Measurements from ENCODE around the gene SHROOM1.

SHROOM1 gene

GRCh38 chr5:132787076-132787475, 43.4 kb downstream of the SHROOM1 start:
- H3K79me2 ChIP-seq (ENCODE audit: control insufficient read depth, insufficient read depth, low read length), result no peaks in the 10 kb centered on the region
- H3K4me2 ChIP-seq (ENCODE audit: low read length), result no peak overlapping the region
- H3K4me1 ChIP-seq (ENCODE audit: control insufficient read depth, low read depth, low read length), result no peaks in the 10 kb centered on the region
- no peaks in the 10 kb centered on the region for H3K36me3 ChIP-seq (ENCODE audit: control insufficient read depth, insufficient read depth, low read length)
- no peak overlapping the region for H3K23ac ChIP-seq (ENCODE audit: low read length)
- H2BK5ac ChIP-seq (ENCODE audit: low read length), result no peak overlapping the region
- H3K18ac ChIP-seq (ENCODE audit: low read length), result no peak overlapping the region
- no peak overlapping the region for H2BK15ac ChIP-seq (replicated peaks; ENCODE audit: low read depth)
- H3K27ac ChIP-seq (ENCODE audit: low read depth, low read length), result no peak overlapping the region
- no peak for DNase-seq
- no peak overlapping the region for H3K4me3 ChIP-seq (ENCODE audit: low read length)
- no peaks in the 10 kb centered on the region for H3K79me1 ChIP-seq (ENCODE audit: low read length)
- no CpG with 5 or more reads among the region's 1 CpG for WGBS (ENCODE audit: extremely low coverage, insufficient coverage, low lambda C conversion rate)
- H3K9ac ChIP-seq (ENCODE audit: low read length), result no peak overlapping the region
- no peak overlapping the region for H3K56ac ChIP-seq (ENCODE audit: low read length)
- no peaks in the 10 kb centered on the region for H3K27me3 ChIP-seq (ENCODE audit: insufficient read depth, low read length, poor library complexity)
- no peak overlapping the region for H2BK120ac ChIP-seq (ENCODE audit: low read depth, low read length)
- H4K5ac ChIP-seq (ENCODE audit: low read length), result no peak overlapping the region
- no peak overlapping the region for H3K4ac ChIP-seq (ENCODE audit: low read depth, low read length)
- no peak overlapping the region for H2AK5ac ChIP-seq (ENCODE audit: low read length)
- H4K8ac ChIP-seq (ENCODE audit: low read depth, low read length), result no peak overlapping the region

GRCh38 chr5:132785864-132786263, 44.6 kb downstream of the SHROOM1 start:
- H3K79me2 ChIP-seq (ENCODE audit: control insufficient read depth, insufficient read depth, low read length), result no peaks in the 10 kb centered on the region
- H3K27ac ChIP-seq (ENCODE audit: low read depth, low read length), result no peak overlapping the region
- no peak overlapping the region for H3K4ac ChIP-seq (ENCODE audit: low read depth, low read length)
- no peaks in the 10 kb centered on the region for H3K4me1 ChIP-seq (ENCODE audit: control insufficient read depth, low read depth, low read length)
- H3K4me3 ChIP-seq (ENCODE audit: low read length), result no peak overlapping the region
- no peak overlapping the region for H3K9ac ChIP-seq (ENCODE audit: low read length)
- H2BK5ac ChIP-seq (ENCODE audit: low read length), result no peak overlapping the region
- no peak overlapping the region for H3K56ac ChIP-seq (ENCODE audit: low read length)
- no peak overlapping the region for H2BK120ac ChIP-seq (ENCODE audit: low read depth, low read length)
- WGBS (ENCODE audit: extremely low coverage, insufficient coverage, low lambda C conversion rate), result no CpG with 5 or more reads among the region's 4 CpGs
- no peak overlapping the region for H3K23ac ChIP-seq (ENCODE audit: low read length)
- H2BK15ac ChIP-seq (replicated peaks; ENCODE audit: low read depth), result no peak overlapping the region
- H3K36me3 ChIP-seq (ENCODE audit: control insufficient read depth, insufficient read depth, low read length), result no peaks in the 10 kb centered on the region
- no peak overlapping the region for H4K8ac ChIP-seq (ENCODE audit: low read depth, low read length)
- no peak overlapping the region for H2AK5ac ChIP-seq (ENCODE audit: low read length)
- no peak for DNase-seq
- H4K5ac ChIP-seq (ENCODE audit: low read length), result no peak overlapping the region
- no peak overlapping the region for H3K18ac ChIP-seq (ENCODE audit: low read length)
- H3K4me2 ChIP-seq (ENCODE audit: low read length), result no peak overlapping the region
- no peaks in the 10 kb centered on the region for H3K27me3 ChIP-seq (ENCODE audit: insufficient read depth, low read length, poor library complexity)
- H3K79me1 ChIP-seq (ENCODE audit: low read length), result no peaks in the 10 kb centered on the region

DNA sequence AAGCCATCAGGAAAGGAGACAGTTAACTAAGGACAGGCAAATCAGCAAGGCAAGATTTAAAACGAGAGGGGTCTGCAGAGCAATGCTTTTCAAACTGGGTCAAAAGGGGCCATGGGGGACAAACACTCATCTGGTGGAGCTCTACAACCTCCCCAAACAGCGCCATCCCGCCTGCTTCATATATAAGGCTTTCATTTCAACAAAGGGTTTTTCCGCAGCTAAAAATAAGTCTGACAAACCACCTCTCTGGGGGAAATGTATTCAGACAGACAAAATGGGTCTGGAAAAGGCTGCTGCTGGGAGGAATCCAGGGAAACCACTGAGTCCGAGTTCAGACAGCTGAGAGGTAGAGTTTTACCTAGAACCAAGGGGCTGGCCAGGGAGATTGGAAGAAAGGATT, 45.1 kb downstream of the SHROOM1 start:
- Histone ChIP-seq H2BK15ac (replicated peaks; ENCODE audit: low read depth) (no peak overlapping the region), H4K5ac (ENCODE audit: low read length) (no peak overlapping the region), H3K56ac (ENCODE audit: low read length) (no peak overlapping the region), H2BK120ac (ENCODE audit: low read depth, low read length) (no peak overlapping the region), H3K79me1 (ENCODE audit: low read length) (no peaks in the 10 kb centered on the region), H3K18ac (ENCODE audit: low read length) (no peak overlapping the region), H3K4me1 (ENCODE audit: control insufficient read depth, low read depth, low read length) (no peaks in the 10 kb centered on the region), H3K4ac (ENCODE audit: low read depth, low read length) (no peak overlapping the region), H3K23ac (ENCODE audit: low read length) (no peak overlapping the region), H3K36me3 (ENCODE audit: control insufficient read depth, insufficient read depth, low read length) (no peaks in the 10 kb centered on the region), H4K8ac (ENCODE audit: low read depth, low read length) (no peak overlapping the region), H3K27me3 (ENCODE audit: insufficient read depth, low read length, poor library complexity) (no peaks in the 10 kb centered on the region), H2BK5ac (ENCODE audit: low read length) (no peak overlapping the region), H3K79me2 (ENCODE audit: control insufficient read depth, insufficient read depth, low read length) (no peaks in the 10 kb centered on the region), H2AK5ac (ENCODE audit: low read length) (no peak overlapping the region), H3K4me3 (ENCODE audit: low read length) (no peak overlapping the region), H3K27ac (ENCODE audit: low read depth, low read length) (no peak overlapping the region), H3K9ac (ENCODE audit: low read length) (no peak overlapping the region), H3K4me2 (ENCODE audit: low read length) (no peak overlapping the region)
- WGBS (ENCODE audit: extremely low coverage, insufficient coverage, low lambda C conversion rate), result no CpG with 5 or more reads among the region's 5 CpGs
- DNase-seq, result no peak

DNA sequence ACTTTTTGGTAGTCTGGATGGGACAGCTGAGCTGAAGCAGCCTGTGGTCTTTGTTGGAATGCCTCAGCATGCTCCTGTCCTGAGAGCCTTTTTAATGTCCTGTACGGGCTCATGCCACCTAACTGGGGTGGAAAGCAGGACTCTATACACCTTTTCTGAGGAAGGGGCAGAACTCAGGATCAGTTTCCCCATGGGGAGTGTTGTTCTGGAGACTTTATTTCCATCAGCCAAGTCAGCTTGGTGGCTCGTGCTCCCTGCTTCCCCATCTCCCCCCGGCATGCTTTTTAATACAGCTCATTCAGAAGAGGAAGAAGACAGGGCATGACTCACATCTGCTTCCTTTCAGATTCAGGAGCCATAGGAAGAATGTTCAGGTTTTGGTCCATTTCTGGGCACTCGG, 48.3 kb downstream of the SHROOM1 start:
- Histone ChIP-seq H3K36me3 (ENCODE audit: control insufficient read depth, insufficient read depth, low read length) (no peaks in the 10 kb centered on the region), H3K27me3 (ENCODE audit: insufficient read depth, low read length, poor library complexity) (peaks cover 9% of the 10 kb centered on the region), H3K56ac (ENCODE audit: low read length) (no peak overlapping the region), H3K79me2 (ENCODE audit: control insufficient read depth, insufficient read depth, low read length) (no peaks in the 10 kb centered on the region), H3K4me3 (ENCODE audit: low read length) (no peak overlapping the region), H3K18ac (ENCODE audit: low read length) (no peak overlapping the region), H3K79me1 (ENCODE audit: low read length) (no peaks in the 10 kb centered on the region), H3K23ac (ENCODE audit: low read length) (no peak overlapping the region), H2BK15ac (replicated peaks; ENCODE audit: low read depth) (no peak overlapping the region), H3K4me1 (ENCODE audit: control insufficient read depth, low read depth, low read length) (no peaks in the 10 kb centered on the region), H4K5ac (ENCODE audit: low read length) (no peak overlapping the region), H3K4me2 (ENCODE audit: low read length) (no peak overlapping the region), H3K27ac (ENCODE audit: low read depth, low read length) (no peak overlapping the region), H2BK5ac (ENCODE audit: low read length) (no peak overlapping the region), H3K4ac (ENCODE audit: low read depth, low read length) (no peak overlapping the region), H2BK120ac (ENCODE audit: low read depth, low read length) (no peak overlapping the region), H4K8ac (ENCODE audit: low read depth, low read length) (no peak overlapping the region), H2AK5ac (ENCODE audit: low read length) (no peak overlapping the region), H3K9ac (ENCODE audit: low read length) (no peak overlapping the region)
- no peak for DNase-seq
- no CpG with 5 or more reads among the region's 4 CpGs for WGBS (ENCODE audit: extremely low coverage, insufficient coverage, low lambda C conversion rate)

DNA sequence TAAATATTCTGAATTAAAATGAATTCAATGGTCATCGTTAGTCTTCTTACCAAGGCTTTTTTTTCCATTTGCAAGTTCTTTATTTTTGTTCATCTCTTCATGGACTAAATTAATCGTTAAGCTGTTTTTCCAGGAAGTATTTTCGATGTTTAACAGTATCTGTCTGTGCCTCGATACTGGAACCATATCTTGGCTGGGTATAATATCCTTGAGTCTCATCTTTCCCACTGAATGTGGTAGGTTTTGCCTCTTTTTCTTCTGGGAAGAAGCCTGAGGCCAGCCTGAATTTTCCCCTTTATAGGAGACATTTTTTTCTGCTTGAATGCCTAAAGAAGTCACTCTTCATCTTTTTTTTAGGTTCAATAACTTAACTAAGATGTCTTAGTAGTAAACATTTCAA, 49.4 kb downstream of the SHROOM1 start:
- H2AK5ac ChIP-seq (ENCODE audit: low read length), result no peak overlapping the region
- H4K5ac ChIP-seq (ENCODE audit: low read length), result no peak overlapping the region
- H3K79me1 ChIP-seq (ENCODE audit: low read length), result no peaks in the 10 kb centered on the region
- no peaks in the 10 kb centered on the region for H3K36me3 ChIP-seq (ENCODE audit: control insufficient read depth, insufficient read depth, low read length)
- no peak overlapping the region for H3K4me2 ChIP-seq (ENCODE audit: low read length)
- no peak overlapping the region for H3K9ac ChIP-seq (ENCODE audit: low read length)
- no CpG with 5 or more reads among the region's 4 CpGs for WGBS (ENCODE audit: extremely low coverage, insufficient coverage, low lambda C conversion rate)
- H3K4me1 ChIP-seq (ENCODE audit: control insufficient read depth, low read depth, low read length), result peaks cover 2% of the 10 kb centered on the region
- H3K27me3 ChIP-seq (ENCODE audit: insufficient read depth, low read length, poor library complexity), result peaks cover 9% of the 10 kb centered on the region
- H3K79me2 ChIP-seq (ENCODE audit: control insufficient read depth, insufficient read depth, low read length), result no peaks in the 10 kb centered on the region
- no peak overlapping the region for H3K27ac ChIP-seq (ENCODE audit: low read depth, low read length)
- no peak overlapping the region for H3K4ac ChIP-seq (ENCODE audit: low read depth, low read length)
- H3K18ac ChIP-seq (ENCODE audit: low read length), result no peak overlapping the region
- no peak overlapping the region for H3K4me3 ChIP-seq (ENCODE audit: low read length)
- H2BK15ac ChIP-seq (replicated peaks; ENCODE audit: low read depth), result no peak overlapping the region
- H3K23ac ChIP-seq (ENCODE audit: low read length), result no peak overlapping the region
- no peak overlapping the region for H3K56ac ChIP-seq (ENCODE audit: low read length)
- no peak overlapping the region for H4K8ac ChIP-seq (ENCODE audit: low read depth, low read length)
- H2BK5ac ChIP-seq (ENCODE audit: low read length), result no peak overlapping the region
- no peak for DNase-seq
- H2BK120ac ChIP-seq (ENCODE audit: low read depth, low read length), result no peak overlapping the region

DNA sequence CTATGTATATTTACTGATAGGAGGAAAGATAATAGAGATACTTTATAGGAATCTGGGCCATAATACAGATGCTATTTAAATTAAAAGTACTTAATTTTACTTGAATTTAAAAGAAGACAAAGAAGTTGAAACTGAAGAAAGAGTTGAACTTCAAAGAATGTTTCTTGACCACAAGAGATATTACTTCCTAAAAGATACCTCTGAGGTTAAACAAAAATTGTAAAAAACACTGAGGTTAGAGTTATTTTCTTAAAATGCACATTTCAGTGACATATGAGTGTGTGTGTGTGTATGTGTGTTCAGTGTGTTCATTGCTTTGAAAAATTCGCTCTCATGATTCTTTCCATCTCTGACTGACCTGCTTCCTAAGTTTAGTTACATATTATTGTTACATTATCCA, 49.9 kb downstream of the SHROOM1 start:
- Histone ChIP-seq H3K4me1 (ENCODE audit: control insufficient read depth, low read depth, low read length) (peaks cover 3% of the 10 kb centered on the region), H3K27me3 (ENCODE audit: insufficient read depth, low read length, poor library complexity) (peaks cover 9% of the 10 kb centered on the region), H2AK5ac (ENCODE audit: low read length) (no peak overlapping the region), H4K5ac (ENCODE audit: low read length) (no peak overlapping the region), H2BK15ac (replicated peaks; ENCODE audit: low read depth) (no peak overlapping the region), H3K36me3 (ENCODE audit: control insufficient read depth, insufficient read depth, low read length) (no peaks in the 10 kb centered on the region), H3K79me2 (ENCODE audit: control insufficient read depth, insufficient read depth, low read length) (no peaks in the 10 kb centered on the region), H3K79me1 (ENCODE audit: low read length) (no peaks in the 10 kb centered on the region), H2BK5ac (ENCODE audit: low read length) (no peak overlapping the region), H3K56ac (ENCODE audit: low read length) (no peak overlapping the region), H3K4ac (ENCODE audit: low read depth, low read length) (no peak overlapping the region), H3K27ac (ENCODE audit: low read depth, low read length) (no peak overlapping the region), H3K4me2 (ENCODE audit: low read length) (no peak overlapping the region), H3K4me3 (ENCODE audit: low read length) (no peak overlapping the region), H3K9ac (ENCODE audit: low read length) (no peak overlapping the region), H4K8ac (ENCODE audit: low read depth, low read length) (no peak overlapping the region), H3K23ac (ENCODE audit: low read length) (no peak overlapping the region), H2BK120ac (ENCODE audit: low read depth, low read length) (no peak overlapping the region), H3K18ac (ENCODE audit: low read length) (no peak overlapping the region)
- WGBS (ENCODE audit: extremely low coverage, insufficient coverage, low lambda C conversion rate), result no CpG with 5 or more reads among the region's 1 CpG
- DNase-seq, result no peak
